Loucy (cell line): ENCODE data around the gene DHRS4.
"Not testable (repeated sequence)": the region's sequence is repeated elsewhere in the genome, so short reads cannot be mapped to it uniquely, and the experiment has no call there.

ENCODE experiments used
- H2AFZ ChIP-seq: fragments of 200-600 bp; sonication (generic); 2 replicates; pipeline ENCODE4 v1.6.0; 2016; ENCODE audit warnings: antibody characterized with exemption, mild to moderate bottlenecking, low read length, moderate library complexity
- H3F3A ChIP-seq: fragments of 200-600 bp; 2 replicates; pipeline ENCODE4 v1.6.0; 2016; ENCODE audit warnings: antibody characterized with exemption, low read depth, mild to moderate bottlenecking
- H3K27me3 ChIP-seq: fragments of 200-600 bp; sonication (generic); 2 replicates; pipeline ENCODE4 v1.6.1; 2014; ENCODE audit warnings: low read length, mild to moderate bottlenecking; ENCODE audit not compliant: insufficient read depth, poor library complexity, severe bottlenecking
- H3K36me3 ChIP-seq: fragments of 200-600 bp; sonication (generic); 2 replicates; pipeline ENCODE4 v1.6.1; 2016; ENCODE audit warnings: low read length; ENCODE audit not compliant: insufficient read depth
- H3K4me1 ChIP-seq: fragments of 200-600 bp; sonication (generic); 2 replicates; pipeline ENCODE4 v1.5.1; 2014; ENCODE audit warnings: low read length, mild to moderate bottlenecking; ENCODE audit not compliant: insufficient read depth, poor library complexity, severe bottlenecking
- H3K4me2 ChIP-seq: fragments of 200-600 bp; sonication (generic); 2 replicates; pipeline ENCODE4 v1.6.0; 2014; ENCODE audit warnings: antibody characterized with exemption, low read length, low read depth, mild to moderate bottlenecking; ENCODE audit not compliant: poor library complexity, severe bottlenecking
- H3K4me3 ChIP-seq: fragments of 200-600 bp; sonication (generic); 2 replicates; pipeline ENCODE4 v1.5.1; 2014; ENCODE audit warnings: low read length, mild to moderate bottlenecking, mixed read lengths; ENCODE audit not compliant: poor library complexity, severe bottlenecking
- H3K79me2 ChIP-seq: fragments of 200-600 bp; sonication (generic); 2 replicates; pipeline ENCODE4 v1.6.1; 2014; ENCODE audit warnings: low read length; ENCODE audit not compliant: insufficient read depth
- H3K9ac ChIP-seq: fragments of 200-600 bp; sonication (generic); 2 replicates; pipeline ENCODE4 v1.6.0; 2014; ENCODE audit warnings: mild to moderate bottlenecking, low read depth, low read length, moderate library complexity; ENCODE audit not compliant: poor library complexity, severe bottlenecking
- H3K9me2 ChIP-seq: fragments of 200-600 bp; sonication (generic); replicated peaks from 2 replicates; pipeline ENCODE4 v1.6.1; 2016; ENCODE audit warnings: low read depth, low read length, mixed read lengths
- H3K9me3 ChIP-seq: fragments of 200-600 bp; sonication (generic); 2 replicates; pipeline ENCODE4 v1.6.1; 2014; ENCODE audit warnings: mild to moderate bottlenecking, antibody characterized with exemption, low read length, low read depth; ENCODE audit not compliant: insufficient read depth
- H4K20me1 ChIP-seq: fragments of 200-600 bp; sonication (generic); 2 replicates; pipeline ENCODE4 v1.6.0; 2014; ENCODE audit warnings: antibody characterized with exemption, low read length, mild to moderate bottlenecking; ENCODE audit not compliant: insufficient read depth, poor library complexity, severe bottlenecking

Gene DHRS4

GRCh38 chr14:23989734-23990445, 36.3 kb downstream of the DHRS4 start:
- peak overlapping the region; percentile 86 for H3K4me3 ChIP-seq
- not testable (repeated sequence) for H3K9me3 ChIP-seq, H3K36me3 ChIP-seq, H3K27me3 ChIP-seq, H3K79me2 ChIP-seq, H3K4me1 ChIP-seq, H3K9me2 ChIP-seq, H3F3A ChIP-seq, H4K20me1 ChIP-seq, H2AFZ ChIP-seq
- peak overlapping the region; percentile 74 for H3K4me2 ChIP-seq
- H3K9ac ChIP-seq: peak overlapping the region; percentile 95

GRCh38 chr14:23990961-23991360, 37.4 kb downstream of the DHRS4 start:
- not testable (repeated sequence) for H3K79me2 ChIP-seq, H3F3A ChIP-seq, H4K20me1 ChIP-seq, H3K4me3 ChIP-seq, H3K9me2 ChIP-seq, H3K4me2 ChIP-seq, H3K9ac ChIP-seq, H3K27me3 ChIP-seq, H3K36me3 ChIP-seq, H3K9me3 ChIP-seq, H3K4me1 ChIP-seq, H2AFZ ChIP-seq

GRCh38 chr14:23993042-23993441, 39.5 kb downstream of the DHRS4 start:
- not testable (repeated sequence) for H3K9me2 ChIP-seq, H3F3A ChIP-seq, H3K4me1 ChIP-seq, H2AFZ ChIP-seq, H3K4me3 ChIP-seq, H3K79me2 ChIP-seq, H3K9ac ChIP-seq, H3K4me2 ChIP-seq, H3K9me3 ChIP-seq, H3K36me3 ChIP-seq, H4K20me1 ChIP-seq, H3K27me3 ChIP-seq

GRCh38 chr14:23996009-23996408, 42.4 kb downstream of the DHRS4 start:
- H3F3A ChIP-seq, H2AFZ ChIP-seq, H3K9me3 ChIP-seq, H3K36me3 ChIP-seq, H3K9me2 ChIP-seq, H3K4me1 ChIP-seq, H3K27me3 ChIP-seq, H3K9ac ChIP-seq, H3K79me2 ChIP-seq, H3K4me3 ChIP-seq, H3K4me2 ChIP-seq, H4K20me1 ChIP-seq: not testable (repeated sequence)

- H3F3A ChIP-seq, H3K4me2 ChIP-seq, H4K20me1 ChIP-seq: not testable (repeated sequence)
Observed at GRCh38 chr14:23996825-23997224, 43.3 kb downstream of the DHRS4 start.

GRCh38 chr14:23999640-24000039, 46.1 kb downstream of the DHRS4 start:
- H3K27me3 ChIP-seq, H3K9me2 ChIP-seq, H3K36me3 ChIP-seq, H4K20me1 ChIP-seq, H3K4me3 ChIP-seq, H3K4me1 ChIP-seq, H2AFZ ChIP-seq, H3K4me2 ChIP-seq, H3F3A ChIP-seq, H3K79me2 ChIP-seq, H3K9ac ChIP-seq, H3K9me3 ChIP-seq: not testable (repeated sequence)

More at GRCh38 chr14:23996825-23997224, 43.3 kb downstream of the DHRS4 start:
- not testable (repeated sequence) for H3K27me3 ChIP-seq, H3K9ac ChIP-seq, H3K9me3 ChIP-seq, H3K36me3 ChIP-seq, H3K4me1 ChIP-seq, H2AFZ ChIP-seq, H3K9me2 ChIP-seq, H3K79me2 ChIP-seq, H3K4me3 ChIP-seq

GRCh38 chr14:24001078-24001477, 47.5 kb downstream of the DHRS4 start:
- H3K4me1 ChIP-seq, H3K9me3 ChIP-seq, H3K9me2 ChIP-seq, H3K4me3 ChIP-seq, H3F3A ChIP-seq, H3K79me2 ChIP-seq, H2AFZ ChIP-seq, H4K20me1 ChIP-seq, H3K36me3 ChIP-seq, H3K4me2 ChIP-seq, H3K9ac ChIP-seq, H3K27me3 ChIP-seq: not testable (repeated sequence)
